ENCODE results near the gene SPIN1.

DNA sequence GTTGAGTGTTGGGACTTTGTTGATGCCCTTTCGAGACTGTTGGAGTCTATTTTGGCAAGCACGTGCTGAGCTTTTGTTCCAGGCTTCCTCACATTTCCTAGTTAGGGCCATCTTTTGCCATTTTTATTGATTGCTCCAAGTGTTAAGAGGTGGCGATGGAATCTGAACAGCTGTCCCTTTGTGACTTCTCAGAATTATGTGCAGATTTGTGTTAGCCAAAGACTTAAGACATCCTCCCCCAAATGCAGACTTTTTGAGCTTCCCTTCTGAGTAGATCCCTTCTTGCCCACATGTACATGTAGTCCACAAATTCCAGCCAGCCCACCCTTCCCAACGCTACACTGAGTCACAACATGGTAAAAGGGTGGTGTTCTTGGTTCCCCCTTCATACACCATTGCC is 59.2 kb downstream of the SPIN1 start:
- TF ChIP-seq, protein P1, sequence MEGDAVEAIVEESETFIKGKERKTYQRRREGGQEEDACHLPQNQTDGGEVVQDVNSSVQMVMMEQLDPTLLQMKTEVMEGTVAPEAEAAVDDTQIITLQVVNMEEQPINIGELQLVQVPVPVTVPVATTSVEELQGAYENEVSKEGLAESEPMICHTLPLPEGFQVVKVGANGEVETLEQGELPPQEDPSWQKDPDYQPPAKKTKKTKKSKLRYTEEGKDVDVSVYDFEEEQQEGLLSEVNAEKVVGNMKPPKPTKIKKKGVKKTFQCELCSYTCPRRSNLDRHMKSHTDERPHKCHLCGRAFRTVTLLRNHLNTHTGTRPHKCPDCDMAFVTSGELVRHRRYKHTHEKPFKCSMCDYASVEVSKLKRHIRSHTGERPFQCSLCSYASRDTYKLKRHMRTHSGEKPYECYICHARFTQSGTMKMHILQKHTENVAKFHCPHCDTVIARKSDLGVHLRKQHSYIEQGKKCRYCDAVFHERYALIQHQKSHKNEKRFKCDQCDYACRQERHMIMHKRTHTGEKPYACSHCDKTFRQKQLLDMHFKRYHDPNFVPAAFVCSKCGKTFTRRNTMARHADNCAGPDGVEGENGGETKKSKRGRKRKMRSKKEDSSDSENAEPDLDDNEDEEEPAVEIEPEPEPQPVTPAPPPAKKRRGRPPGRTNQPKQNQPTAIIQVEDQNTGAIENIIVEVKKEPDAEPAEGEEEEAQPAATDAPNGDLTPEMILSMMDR (conservative IDR thresholded peaks at IDR 0.05; ENCODE audit: low read length): no peak
- no peak for TF ChIP-seq EZH2phosphoT487 (IDR thresholded peaks at IDR 0.05; ENCODE audit: borderline replicate concordance, low read depth, low read length)
